GM10248 (cell line): ENCODE results near the gene OSBPL6.

Experiments used
- CTCF ChIA-PET: fragments of 300-600 bp; sonication (Branson Sonifier 250); formaldehyde crosslinking; extraction: SDS; loops from one replicate; lab custom pipeline; 2021; ENCODE audit warnings: antibody characterized with exemption; lab: Yijun Ruan, JAX
- POLR2A ChIA-PET: fragments of 350-650 bp; sonication (Branson Sonifier 250); formaldehyde crosslinking; extraction: SDS; loops from one replicate; lab custom pipeline; 2020; ENCODE audit warnings: antibody characterized with exemption; lab: Yijun Ruan, JAX
- DNase-seq: peaks from one replicate; pipeline ENCODE4 v3.0.0; 2012; ENCODE audit errors: extremely low spot score
- CTCF ChIP-seq: IDR thresholded peaks from 2 replicates; pipeline ENCODE4 v1.5.1; 2012; ENCODE audit warnings: mild to moderate bottlenecking, low read depth; ENCODE audit errors: extremely low read depth, missing control alignments, control extremely low read depth

Gene OSBPL6

GRCh38 chr2:178225006-178225805, 30.9 kb downstream of the OSBPL6 start:
- no peak for DNase-seq
- no peak for TF ChIP-seq CTCF
- ChIA-PET CTCF (no interaction called here), POLR2A (no interaction called here)

- no peak for DNase-seq
- TF ChIP-seq CTCF, result no peak
- CTCF ChIA-PET, result no interaction called here
- POLR2A ChIA-PET, result no interaction called here
Observed at GRCh38 chr2:178227187-178227586, 32.9 kb downstream of the OSBPL6 start.

- TF ChIP-seq CTCF, result no peak
- no peak for DNase-seq
- CTCF ChIA-PET, result interaction anchor here (1.0 kb wide), 1 partner anchor 27 kb away, joined by 3 read pairs; no protein-coding TSS in a partner anchor
- POLR2A ChIA-PET, result no interaction called here
Observed at GRCh38 chr2:178229927-178230326, 35.6 kb downstream of the OSBPL6 start.

- no peak for TF ChIP-seq CTCF
- CTCF ChIA-PET, result no interaction called here
- POLR2A ChIA-PET, result no interaction called here
- no peak for DNase-seq
Observed at GRCh38 chr2:178230396-178230795, 36.1 kb downstream of the OSBPL6 start.

GRCh38 chr2:178233428-178233827, 39.1 kb downstream of the OSBPL6 start:
- ChIA-PET POLR2A (no interaction called here), CTCF (interaction anchor here (1.4 kb wide), 1 partner anchor 27 kb away, joined by 3 read pairs; no protein-coding TSS in a partner anchor)
- no peak for DNase-seq
- no peak for TF ChIP-seq CTCF

GRCh38 chr2:178234648-178235047, 40.3 kb downstream of the OSBPL6 start:
- ChIA-PET CTCF (interaction anchor here (1.0 to 1.8 kb wide), 2 partner anchors 21 to 161 kb away, joined by 3 to 4 read pairs; no protein-coding TSS in a partner anchor), POLR2A (no interaction called here)
- DNase-seq, result no peak
- no peak for TF ChIP-seq CTCF
